ENCODE data around the gene CTNNA3.

DNA sequence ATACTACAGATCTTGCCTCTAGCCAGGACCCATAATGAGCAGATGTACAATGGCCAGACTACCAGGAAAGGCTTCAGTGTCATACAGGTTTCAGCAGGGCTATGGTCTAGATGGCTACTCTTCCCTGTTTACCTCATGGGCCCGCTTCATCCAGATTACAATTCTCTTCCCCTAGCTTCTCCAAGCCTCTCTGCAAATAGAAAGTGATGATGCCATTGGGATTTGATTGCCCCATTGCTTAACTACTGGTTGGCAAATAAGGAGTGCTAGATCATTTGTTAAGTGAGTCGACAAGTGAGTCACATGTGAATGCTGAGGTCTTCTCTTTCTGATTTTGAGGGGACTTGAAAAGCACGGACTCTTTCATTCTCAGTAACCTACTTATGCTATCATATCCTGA is 1131.7 kb downstream of the CTNNA3 start:
- TF ChIP-seq CTCF (IDR thresholded peaks at IDR 0.05; ENCODE audit: low read depth, low read length, missing input control), result no peak
- no peak for TF ChIP-seq TAF1 (conservative IDR thresholded peaks at IDR 0.05)
- TF ChIP-seq, protein P1, sequence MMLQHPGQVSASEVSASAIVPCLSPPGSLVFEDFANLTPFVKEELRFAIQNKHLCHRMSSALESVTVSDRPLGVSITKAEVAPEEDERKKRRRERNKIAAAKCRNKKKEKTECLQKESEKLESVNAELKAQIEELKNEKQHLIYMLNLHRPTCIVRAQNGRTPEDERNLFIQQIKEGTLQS (IDR thresholded peaks at IDR 0.05), result no peak
- TF ChIP-seq, protein P2, sequence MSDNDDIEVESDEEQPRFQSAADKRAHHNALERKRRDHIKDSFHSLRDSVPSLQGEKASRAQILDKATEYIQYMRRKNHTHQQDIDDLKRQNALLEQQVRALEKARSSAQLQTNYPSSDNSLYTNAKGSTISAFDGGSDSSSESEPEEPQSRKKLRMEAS (IDR thresholded peaks at IDR 0.05), result no peak
- no peak for TF ChIP-seq YY1 (IDR thresholded peaks at IDR 0.05)
- TF ChIP-seq, protein P3, sequence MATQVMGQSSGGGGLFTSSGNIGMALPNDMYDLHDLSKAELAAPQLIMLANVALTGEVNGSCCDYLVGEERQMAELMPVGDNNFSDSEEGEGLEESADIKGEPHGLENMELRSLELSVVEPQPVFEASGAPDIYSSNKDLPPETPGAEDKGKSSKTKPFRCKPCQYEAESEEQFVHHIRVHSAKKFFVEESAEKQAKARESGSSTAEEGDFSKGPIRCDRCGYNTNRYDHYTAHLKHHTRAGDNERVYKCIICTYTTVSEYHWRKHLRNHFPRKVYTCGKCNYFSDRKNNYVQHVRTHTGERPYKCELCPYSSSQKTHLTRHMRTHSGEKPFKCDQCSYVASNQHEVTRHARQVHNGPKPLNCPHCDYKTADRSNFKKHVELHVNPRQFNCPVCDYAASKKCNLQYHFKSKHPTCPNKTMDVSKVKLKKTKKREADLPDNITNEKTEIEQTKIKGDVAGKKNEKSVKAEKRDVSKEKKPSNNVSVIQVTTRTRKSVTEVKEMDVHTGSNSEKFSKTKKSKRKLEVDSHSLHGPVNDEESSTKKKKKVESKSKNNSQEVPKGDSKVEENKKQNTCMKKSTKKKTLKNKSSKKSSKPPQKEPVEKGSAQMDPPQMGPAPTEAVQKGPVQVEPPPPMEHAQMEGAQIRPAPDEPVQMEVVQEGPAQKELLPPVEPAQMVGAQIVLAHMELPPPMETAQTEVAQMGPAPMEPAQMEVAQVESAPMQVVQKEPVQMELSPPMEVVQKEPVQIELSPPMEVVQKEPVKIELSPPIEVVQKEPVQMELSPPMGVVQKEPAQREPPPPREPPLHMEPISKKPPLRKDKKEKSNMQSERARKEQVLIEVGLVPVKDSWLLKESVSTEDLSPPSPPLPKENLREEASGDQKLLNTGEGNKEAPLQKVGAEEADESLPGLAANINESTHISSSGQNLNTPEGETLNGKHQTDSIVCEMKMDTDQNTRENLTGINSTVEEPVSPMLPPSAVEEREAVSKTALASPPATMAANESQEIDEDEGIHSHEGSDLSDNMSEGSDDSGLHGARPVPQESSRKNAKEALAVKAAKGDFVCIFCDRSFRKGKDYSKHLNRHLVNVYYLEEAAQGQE (IDR thresholded peaks at IDR 0.05), result no peak
- TF ChIP-seq JUND (IDR thresholded peaks at IDR 0.05), result no peak
